Measurements from ENCODE around the gene ARHGEF33. TPM values are rescaled to one million over a fixed set of nuclear protein-coding genes. Genes with fewer than 3 reads are reported as not detected.

Gene ARHGEF33
- total RNA-seq, 4 donors from 2014 or later, result 0.88 to 5.9 (median 2.2) TPM

DNA sequence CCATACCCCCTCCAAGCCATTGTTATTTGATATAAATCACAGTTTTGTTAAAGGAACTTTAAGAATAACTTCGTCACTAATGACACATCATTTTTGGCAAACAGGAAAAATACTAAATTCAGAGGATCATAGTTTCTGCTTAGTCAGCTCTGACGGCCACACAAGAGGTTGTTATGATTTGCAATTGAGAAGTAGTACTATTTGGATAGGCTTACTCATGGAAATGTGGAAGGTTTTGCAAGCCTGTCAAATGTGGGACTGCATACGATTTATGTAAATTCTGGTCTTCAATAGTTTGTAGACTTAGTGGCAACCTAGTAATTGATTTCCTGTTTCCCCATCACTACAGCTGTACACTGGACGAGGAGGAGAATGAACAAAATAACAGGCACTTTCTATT, 108.1 kb downstream of the ARHGEF33 start:
- no peak for TF ChIP-seq POLR2A (IDR thresholded peaks at IDR 0.05)
- TF ChIP-seq, protein P1, sequence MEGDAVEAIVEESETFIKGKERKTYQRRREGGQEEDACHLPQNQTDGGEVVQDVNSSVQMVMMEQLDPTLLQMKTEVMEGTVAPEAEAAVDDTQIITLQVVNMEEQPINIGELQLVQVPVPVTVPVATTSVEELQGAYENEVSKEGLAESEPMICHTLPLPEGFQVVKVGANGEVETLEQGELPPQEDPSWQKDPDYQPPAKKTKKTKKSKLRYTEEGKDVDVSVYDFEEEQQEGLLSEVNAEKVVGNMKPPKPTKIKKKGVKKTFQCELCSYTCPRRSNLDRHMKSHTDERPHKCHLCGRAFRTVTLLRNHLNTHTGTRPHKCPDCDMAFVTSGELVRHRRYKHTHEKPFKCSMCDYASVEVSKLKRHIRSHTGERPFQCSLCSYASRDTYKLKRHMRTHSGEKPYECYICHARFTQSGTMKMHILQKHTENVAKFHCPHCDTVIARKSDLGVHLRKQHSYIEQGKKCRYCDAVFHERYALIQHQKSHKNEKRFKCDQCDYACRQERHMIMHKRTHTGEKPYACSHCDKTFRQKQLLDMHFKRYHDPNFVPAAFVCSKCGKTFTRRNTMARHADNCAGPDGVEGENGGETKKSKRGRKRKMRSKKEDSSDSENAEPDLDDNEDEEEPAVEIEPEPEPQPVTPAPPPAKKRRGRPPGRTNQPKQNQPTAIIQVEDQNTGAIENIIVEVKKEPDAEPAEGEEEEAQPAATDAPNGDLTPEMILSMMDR (IDR thresholded peaks at IDR 0.05), result no peak
- Histone ChIP-seq H3K36me3 (no peaks in the 10 kb centered on the region), H3K9me3 (no peaks in the 10 kb centered on the region), H3K27ac (no peak overlapping the region), H3K27me3 (no peaks in the 10 kb centered on the region), H3K4me3 (no peak overlapping the region), H3K4me1 (no peaks in the 10 kb centered on the region)
- intact Hi-C loops (cut with DNase I; ENCODE audit: low total_unique reads), result no loop called here
- DNase-seq, result no peak

DNA sequence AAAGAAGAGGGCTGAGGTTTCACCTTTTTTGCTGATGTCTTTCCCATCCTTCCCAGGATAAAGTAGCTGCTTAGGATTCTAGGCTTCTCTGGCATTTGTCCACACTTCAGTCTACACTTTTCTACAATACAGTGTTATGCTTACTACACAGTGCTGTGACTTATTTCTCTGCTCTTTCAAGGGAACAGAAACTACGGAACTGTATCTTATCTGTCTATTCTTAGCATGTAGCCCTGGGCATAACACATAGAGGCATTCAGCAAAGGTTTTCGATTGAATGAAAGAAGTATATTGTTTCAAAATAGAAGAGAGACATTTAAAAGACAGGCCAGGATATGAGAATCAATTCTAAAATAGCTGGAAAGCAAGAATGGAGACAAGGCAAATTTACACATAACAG, 110.9 kb downstream of the ARHGEF33 start:
- Histone ChIP-seq H3K9me3 (no peaks in the 10 kb centered on the region), H3K27ac (no peak overlapping the region), H3K36me3 (no peaks in the 10 kb centered on the region), H3K27me3 (no peaks in the 10 kb centered on the region), H3K4me3 (no peak overlapping the region), H3K4me1 (no peaks in the 10 kb centered on the region)
- intact Hi-C loops (cut with DNase I; ENCODE audit: low total_unique reads), result no loop called here
- TF ChIP-seq POLR2A (IDR thresholded peaks at IDR 0.05), result no peak
- TF ChIP-seq, protein P1 (IDR thresholded peaks at IDR 0.05), result no peak
- no peak for DNase-seq

DNA sequence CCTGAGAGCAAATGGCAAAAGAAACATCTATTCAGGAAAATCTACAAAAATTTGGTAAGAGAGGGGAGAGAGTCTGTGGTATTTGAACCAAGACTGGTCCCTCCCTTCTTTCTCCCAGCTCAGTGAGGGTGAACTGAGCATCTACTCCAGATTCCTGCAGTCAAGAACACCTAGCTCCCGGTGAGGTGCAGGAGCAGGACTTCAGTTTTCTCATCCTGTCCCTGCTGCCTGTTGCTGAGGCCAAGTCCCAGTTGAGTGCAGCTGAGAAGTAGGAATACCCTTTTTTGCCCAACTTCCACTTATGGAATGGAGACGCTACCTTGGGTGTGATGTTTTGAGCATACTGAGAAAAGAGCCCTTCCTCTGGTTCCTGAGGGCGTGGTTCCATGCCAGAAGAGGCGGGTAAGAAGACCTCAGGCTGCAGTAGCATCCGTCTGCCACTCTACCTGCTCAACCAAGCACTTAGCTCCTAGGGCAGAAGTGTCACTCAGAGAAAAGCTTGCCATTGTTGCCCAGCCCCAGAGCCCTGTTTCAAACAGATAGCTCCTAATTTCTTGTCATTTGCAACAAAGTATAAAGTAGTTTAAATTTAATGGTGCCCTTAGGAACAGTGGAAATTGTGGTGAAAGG, 118.3 kb downstream of the ARHGEF33 start:
- no peaks in the 10 kb centered on the region for H3K4me1 ChIP-seq
- no peak overlapping the region for H3K27ac ChIP-seq
- no peak for DNase-seq
- H3K4me3 ChIP-seq, result no peak overlapping the region
- H3K9me3 ChIP-seq, result no peaks in the 10 kb centered on the region
- H3K36me3 ChIP-seq, result no peaks in the 10 kb centered on the region
- intact Hi-C loops (cut with DNase I; ENCODE audit: low total_unique reads), result no loop called here
- no peak for TF ChIP-seq POLR2A (IDR thresholded peaks at IDR 0.05)
- TF ChIP-seq, protein P1 (IDR thresholded peaks at IDR 0.05), result no peak
- H3K27me3 ChIP-seq, result no peaks in the 10 kb centered on the region

DNA sequence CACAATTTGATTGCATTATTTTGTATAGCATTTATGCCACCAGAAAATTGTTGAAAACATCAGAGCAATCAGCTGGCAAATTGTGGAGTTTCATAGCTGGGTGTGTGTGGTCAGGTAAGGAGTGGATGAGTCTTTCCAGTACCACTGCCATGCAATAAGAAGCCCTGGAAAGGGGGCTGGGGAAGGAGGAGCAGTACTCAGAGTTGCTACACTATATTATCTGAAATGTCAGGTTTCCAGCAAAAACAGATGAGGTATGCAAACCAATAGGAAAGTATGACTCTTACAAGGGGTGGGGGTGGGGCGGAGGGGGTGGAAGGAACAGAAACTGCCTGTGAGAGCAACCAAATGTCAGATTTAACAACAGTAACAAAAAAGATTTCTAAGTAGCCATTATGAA, 119.0 kb downstream of the ARHGEF33 start:
- no peak overlapping the region for H3K27ac ChIP-seq
- intact Hi-C loops (cut with DNase I; ENCODE audit: low total_unique reads), result no loop called here
- H3K4me3 ChIP-seq, result no peak overlapping the region
- TF ChIP-seq, protein P1 (IDR thresholded peaks at IDR 0.05), result no peak
- TF ChIP-seq POLR2A (IDR thresholded peaks at IDR 0.05), result no peak
- no peak for DNase-seq
- H3K36me3 ChIP-seq, result no peaks in the 10 kb centered on the region
- H3K9me3 ChIP-seq, result no peaks in the 10 kb centered on the region
- H3K4me1 ChIP-seq, result no peaks in the 10 kb centered on the region
- H3K27me3 ChIP-seq, result no peaks in the 10 kb centered on the region

DNA sequence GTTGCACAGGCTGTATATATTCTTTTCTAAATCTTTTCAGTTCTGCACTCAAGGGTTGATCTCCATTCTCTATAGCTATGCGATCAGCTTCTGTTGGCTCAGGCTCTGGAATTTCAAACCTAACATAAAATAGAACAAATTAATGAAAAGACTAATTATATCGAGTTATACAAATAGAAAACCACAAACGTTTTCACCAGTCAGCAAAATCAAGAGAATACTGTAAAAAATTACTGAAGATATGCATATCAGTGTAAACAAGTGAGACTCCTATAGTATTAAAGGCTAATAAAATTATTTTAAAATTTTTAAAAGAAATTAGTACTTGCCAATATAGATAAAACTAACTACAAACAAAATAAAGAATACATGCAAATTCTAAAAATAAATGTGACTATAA, 124.2 kb downstream of the ARHGEF33 start:
- no peak for DNase-seq
- H3K36me3 ChIP-seq, result no peaks in the 10 kb centered on the region
- peaks cover 0 to 3% of the 10 kb centered on the region in 2 donors for H3K4me1 ChIP-seq
- intact Hi-C loops (cut with DNase I; ENCODE audit: low total_unique reads), result no loop called here
- TF ChIP-seq, protein P1 (IDR thresholded peaks at IDR 0.05), result no peak
- no peak for TF ChIP-seq POLR2A (IDR thresholded peaks at IDR 0.05)
- H3K9me3 ChIP-seq, result no peaks in the 10 kb centered on the region
- H3K27me3 ChIP-seq, result no peaks in the 10 kb centered on the region
- H3K27ac ChIP-seq, result no peak overlapping the region
- no peak overlapping the region for H3K4me3 ChIP-seq

Measured in uterus (tissue), 4 donors.